Measurements from ENCODE around the gene KCNQ2. TPM values are rescaled to one million over a fixed set of nuclear protein-coding genes. Genes with fewer than 3 reads are reported as not detected.

The KCNQ2 gene
- total and polyA plus RNA-seq, 8 donors = 0.54 to 12.5 (median 1.5) TPM

- WGBS, 2 donors = 47 to 70% methylated on average over 23 to 27 of the region's 27 CpGs
- peak in 1 of 6 donors; percentile 57 for DNase-seq
- H3K4me1 ChIP-seq = no peaks in the 10 kb centered on the region
- H3K27ac ChIP-seq = no peak overlapping the region
- TF ChIP-seq CTCF (IDR thresholded peaks at IDR 0.05) = no peak
- no peak overlapping the region for H3K4me3 ChIP-seq
- H3K27me3 ChIP-seq = no peaks in the 10 kb centered on the region
- no peak for ATAC-seq
- H3K9me3 ChIP-seq = no peaks in the 10 kb centered on the region
- H3K36me3 ChIP-seq = no peaks in the 10 kb centered on the region
- no peak for FAIRE-seq
- intact Hi-C loops (cut with DNase I) = no loop called here
Measured at GRCh38 chr20:63398744-63399514, 73.5 kb downstream of the KCNQ2 start.

- no peaks in the 10 kb centered on the region for H3K36me3 ChIP-seq
- no peaks in the 10 kb centered on the region for H3K27me3 ChIP-seq
- no peaks in the 10 kb centered on the region for H3K9me3 ChIP-seq
- FAIRE-seq (no peak), DNase-seq (peak in 1 of 6 donors; percentile 29), ATAC-seq (no peak)
- no peak overlapping the region for H3K27ac ChIP-seq
- no peak overlapping the region for H3K4me3 ChIP-seq
- WGBS, 2 donors = 52 to 69% methylated on average over 21 to 25 of the region's 25 CpGs
- TF ChIP-seq CTCF (IDR thresholded peaks at IDR 0.05) = no peak
- intact Hi-C loops (cut with DNase I) = no loop called here
- H3K4me1 ChIP-seq = no peaks in the 10 kb centered on the region
Measured at GRCh38 chr20:63397946-63398450, 74.5 kb downstream of the KCNQ2 start.

- DNase-seq (no peak), FAIRE-seq (no peak), ATAC-seq (no peak)
- 58 to 72% methylated on average over 30 of the region's 30 CpGs for WGBS, 2 donors
- TF ChIP-seq CTCF (IDR thresholded peaks at IDR 0.05) = no peak
- no peaks in the 10 kb centered on the region for H3K36me3 ChIP-seq
- no peaks in the 10 kb centered on the region for H3K27me3 ChIP-seq
- H3K4me3 ChIP-seq = no peak overlapping the region
- no peaks in the 10 kb centered on the region for H3K9me3 ChIP-seq
- intact Hi-C loops (cut with DNase I) = no loop called here
- no peaks in the 10 kb centered on the region for H3K4me1 ChIP-seq
- H3K27ac ChIP-seq = no peak overlapping the region
Measured at GRCh38 chr20:63397155-63397843, 75.2 kb downstream of the KCNQ2 start.

- FAIRE-seq = no peak
Measured at GRCh38 chr20:63396300-63396699, 76.2 kb downstream of the KCNQ2 start.

More at GRCh38 chr20:63396300-63396699, 76.2 kb downstream of the KCNQ2 start:
- ATAC-seq = no peak
- H3K4me3 ChIP-seq = no peak overlapping the region
- H3K27ac ChIP-seq = no peak overlapping the region
- H3K9me3 ChIP-seq = no peaks in the 10 kb centered on the region
- no peaks in the 10 kb centered on the region for H3K4me1 ChIP-seq
- DNase-seq = peak in 2 of 6 donors; percentile 12 to 37
- WGBS, 2 donors = 64 to 74% methylated on average over 12 of the region's 12 CpGs
- no peaks in the 10 kb centered on the region for H3K27me3 ChIP-seq
- intact Hi-C loops (cut with DNase I) = no loop called here
- TF ChIP-seq CTCF (IDR thresholded peaks at IDR 0.05) = no peak
- no peaks in the 10 kb centered on the region for H3K36me3 ChIP-seq
